K562 (cell line): ENCODE measurements around the gene SDCCAG8. TPM values are rescaled to one million over a fixed set of nuclear protein-coding genes. Genes with fewer than 3 reads are reported as not detected.
A peak's percentile ranks its signal among the peaks of the same experiment; 100 is the strongest.

Experiments used
- ATAC-seq: fragments of 200-7000 bp; cut with Tn5 transposase; 3 replicates; pipeline ENCODE4 v1.9.1; 2020; ENCODE audit warnings: moderate library complexity
- BruUV-seq: library from RNA; stranded (reverse); fragments of 400-500 nt; replicated peaks from 2 replicates; lab custom pipeline; 2021; lab: Mats Ljungman, UMichigan
- CTCF ChIA-PET: fragments of 300-600 bp; formaldehyde crosslinking; extraction: SDS; loops from one replicate; lab custom pipeline; 2021; ENCODE audit warnings: low intra/inter-chr PET ratio; lab: Yijun Ruan, JAX
- POLR2A ChIA-PET: fragments of 300-600, 350-650 bp; sonication (Branson Sonifier 250); formaldehyde crosslinking; extraction: SDS; loops from one replicate; lab custom pipeline; 2021; ENCODE audit warnings: antibody characterized with exemption, inconsistent platforms; lab: Yijun Ruan, JAX
- DNase-seq, 4 experiments: peaks; one replicate each; pipeline versions ENCODE4 v3.0.0 to v3.0.0-alpha.2; 2011 to 2018; ENCODE audit warnings: low spot score in 3 of 4, mixed read lengths in 3 of 4; ENCODE audit errors: extremely low read depth in 1 of 4
- FAIRE-seq: peaks from 2 replicates; lab custom pipeline; 2011; peaks lifted over from hg19 to GRCh38; lab: Jason Lieb, UNC
- H2AFZ ChIP-seq: 2 replicates; pipeline ENCODE4 v1.6.0; 2011; ENCODE audit warnings: low read depth, low read length, control low read depth, inconsistent platforms
- H3K27ac ChIP-seq: fragments of 200-600 bp; 3 replicates; pipeline ENCODE4 v1.8.0; 2011; ENCODE audit warnings: low read depth, mild to moderate bottlenecking, control low read depth, inconsistent platforms, low read length, moderate library complexity, mixed read lengths; ENCODE audit errors: extremely low read depth
- H3K27me3 ChIP-seq, 2 experiments: fragments of 300-600 bp in 1 of 2; 2 replicates in 1 of 2; 3 replicates in 1 of 2; pipeline versions ENCODE4 v1.6.0 to v1.8.0; 2011; ENCODE audit warnings: inconsistent platforms in 2 of 2, low read length in 2 of 2, mild to moderate bottlenecking in 1 of 2, mixed read lengths in 1 of 2, moderate library complexity in 1 of 2; ENCODE audit not compliant: control insufficient read depth in 2 of 2, insufficient read depth in 2 of 2
- H3K36me3 ChIP-seq: fragments of 300-600 bp; 3 replicates; pipeline ENCODE4 v1.8.0; 2011; ENCODE audit warnings: mild to moderate bottlenecking, low read length, inconsistent platforms; ENCODE audit not compliant: control insufficient read depth, insufficient read depth
- H3K4me1 ChIP-seq, 2 experiments: fragments of 200-600 bp in 1 of 2; replicated peaks in 1 of 2; 2 replicates in 1 of 2; 3 replicates in 1 of 2; pipeline versions ENCODE4 v1.5.1 to v1.8.0; 2011; ENCODE audit warnings: inconsistent platforms in 2 of 2, low read length in 2 of 2, mild to moderate bottlenecking in 1 of 2, mixed read lengths in 1 of 2, moderate library complexity in 1 of 2; ENCODE audit not compliant: control insufficient read depth in 2 of 2, insufficient read depth in 2 of 2
- H3K4me2 ChIP-seq: 2 replicates; pipeline ENCODE4 v1.6.1; 2011; ENCODE audit warnings: low read length, control low read depth, inconsistent platforms, mixed read lengths; ENCODE audit not compliant: insufficient read depth
- H3K4me3 ChIP-seq: fragments of 200-600 bp; sonication (generic), shearing (Covaris generic); 2 replicates; pipeline ENCODE4 v1.5.1; 2016; ENCODE audit warnings: control low read depth, inconsistent platforms
- H3K79me2 ChIP-seq: fragments of 200-600 bp; 3 replicates; pipeline ENCODE4 v1.8.0; 2011; ENCODE audit warnings: low read length, inconsistent platforms; ENCODE audit not compliant: control insufficient read depth, insufficient read depth
- H3K9ac ChIP-seq, 2 experiments: 2 replicates each; pipeline versions ENCODE4 v1.6.0 to v1.6.1; 2011; ENCODE audit warnings: low read depth in 2 of 2, low read length in 2 of 2, control low read depth in 1 of 2, inconsistent platforms in 1 of 2, mild to moderate bottlenecking in 1 of 2, mixed read lengths in 1 of 2; ENCODE audit not compliant: insufficient read depth in 1 of 2
- H3K9me1 ChIP-seq: one replicate; pipeline ENCODE4 v1.6.0; 2011; ENCODE audit warnings: inconsistent platforms, mild to moderate bottlenecking, low read length, moderate library complexity; ENCODE audit not compliant: control insufficient read depth, insufficient read depth
- H3K9me3 ChIP-seq: replicated peaks from 2 replicates; pipeline ENCODE4 v1.5.1; 2011; ENCODE audit warnings: low read depth, low read length, inconsistent platforms; ENCODE audit not compliant: control insufficient read depth, insufficient read depth
- H4K20me1 ChIP-seq: replicated peaks from 2 replicates; pipeline ENCODE4 v1.6.1; 2011; ENCODE audit warnings: low read length, inconsistent platforms, mixed read lengths; ENCODE audit not compliant: control insufficient read depth, insufficient read depth
- AFF1 ChIP-seq, 2 experiments: fragments of 450-650 bp; IDR thresholded peaks; 2 replicates each; pipeline ENCODE4 v1.6.1; 2018; ENCODE audit warnings: mild to moderate bottlenecking in 2 of 2, low read depth in 1 of 2; ENCODE audit not compliant: partially characterized antibody in 2 of 2
- MAZ ChIP-seq, 2 experiments: fragments of 450-650 bp in 1 of 2; sonication (generic) in 1 of 2; formaldehyde crosslinking; IDR thresholded peaks in 1 of 2; conservative IDR thresholded peaks in 1 of 2; 2 replicates each; pipeline versions ENCODE4 v1.4.0 to v1.5.0; 2020; ENCODE audit warnings: mild to moderate bottlenecking in 1 of 2, missing genetic modification reagents in 1 of 2
- TRIM28 ChIP-seq: fragments of 450-650 bp; IDR thresholded peaks from 2 replicates; pipeline ENCODE4 v1.6.1; 2017
- WGBS: fragments of 100-300 bp; shearing (Covaris generic); methylation state at CpG from one replicate; pipeline ENCODE4 v1.1.6; 2016; ENCODE audit warnings: low coverage, mixed read lengths; ENCODE audit not compliant: insufficient coverage; ENCODE audit errors: missing lambda C conversion rate; 5-methylcytosine and 5-hydroxymethylcytosine counted together
- in situ Hi-C: fragments of 300-500 bp; cut with MboI; formaldehyde crosslinking; loops from 4 replicates; pipeline ENCODE4 v1.15.0; 2018; ENCODE audit warnings: inconsistent platforms, mixed read lengths
- intact Hi-C: fragments of 100-400 bp; cut with micrococcal nuclease; formaldehyde crosslinking; loops from 2 replicates; pipeline ENCODE4 v1.14.2; 2022
- polyA plus RNA-seq, 8 experiments: library from polyadenylated mRNA; depleted of rRNA in 4 of 8; stranded (reverse) in 5 of 8; unstranded in 3 of 8; fragments of >200 nt; fragmentation: Nextera tagmentation in 2 of 8; fragmentation: Illumina TruSeq in 1 of 8; extraction: Ambion mirVana in 2 of 8; extraction: Trizol in 1 of 8; gene quantifications; 2 replicates each; pipeline versions ENCODE4 v1.2.1 to v1.2.3, GENCODE V29; 2011 to 2014; ENCODE audit warnings: inconsistent platforms in 1 of 8, missing spikeins in 1 of 8
- total RNA-seq, 7 experiments: library from RNA; depleted of rRNA in 6 of 7; stranded (reverse); fragments of >200 nt in 6 of 7; fragmentation: Illumina TruSeq in 2 of 7; extraction: Trizol in 2 of 7; gene quantifications; 2 replicates each; pipeline versions ENCODE4 v1.2.1 to v1.2.3, GENCODE V29; 2011 to 2021; ENCODE audit warnings: low replicate concordance in 1 of 7

SDCCAG8 gene
- total and polyA plus RNA-seq, 9 of the 15 experiments (the other 6 are each of a cell fraction or from before 2014, with no cell fraction given): 17.9 to 36.7 (median 25.4) TPM

GRCh38 chr1:243465081-243465480, 209.2 kb downstream of the SDCCAG8 start:
- BruUV-seq: no TSS peak
- 17% methylated on average over 5 of the region's 5 CpGs for WGBS
- ChIA-PET CTCF (no interaction called here), POLR2A (interaction anchor here (1.0 to 1.8 kb wide), 2 partner anchors 9 to 11 kb away, joined by 3 to 5 read pairs; no protein-coding TSS in a partner anchor)
- Histone ChIP-seq H3K4me3 (no peak overlapping the region), H3K79me2 (no peaks in the 10 kb centered on the region), H3K27ac (no peak overlapping the region), H3K9ac (no peak overlapping the region), H3K27me3 (no peaks in the 10 kb centered on the region), H3K4me2 (no peak overlapping the region), H3K9me1 (no peaks in the 10 kb centered on the region), H4K20me1 (no peaks in the 10 kb centered on the region), H3K9me3 (no peaks in the 10 kb centered on the region), H2AFZ (no peak overlapping the region)
- FAIRE-seq: no peak
- DNase-seq: no peak
- in situ Hi-C loops: no loop called here
- TF ChIP-seq AFF1 (IDR thresholded peaks at IDR 0.05; ENCODE audit: low read depth in 1 of 2, partially characterized antibody in 2 of 2) (no peak), TRIM28 (no peak), MAZ (CRISPR knock-in tag; conservative IDR thresholded peaks at IDR 0.05 in 1 of 2, IDR thresholded peaks at IDR 0.05 in 1 of 2) (no peak)
- TF ChIP-seq, all 486 proteins: peak for 0
- ATAC-seq: peak; percentile 54; the same call in 2 of the 3 replicates
- Histone ChIP-seq H3K36me3 (no peaks in the 10 kb centered on the region; the same call in 2 of the 3 replicates), H3K4me1 (no peaks in the 10 kb centered on the region)
- intact Hi-C loops: no loop called here
